GM11168 (cell line): Measurements from ENCODE around the gene ZNF287.

ENCODE experiments used
- in situ Hi-C: fragments of 300-500 bp; cut with MboI; formaldehyde crosslinking; loops from one replicate; pipeline ENCODE4 v1.12.0; 2022; ENCODE audit warnings: low sequenced_read_pairs; ENCODE audit not compliant: unreplicated experiment

ZNF287 gene

GRCh38 chr17:16568541-16569357 is at the start of gene ZNF287:
ZNF287 (minus strand) TSS chr17:16569204; CDS start chr17:16567731, 1,473 bp downstream.
- in situ Hi-C loops, result no loop called here

GRCh38 chr17:16617481-16618060 is 48.6 kb upstream of the ZNF287 start:
- in situ Hi-C loops, result no loop called here

- in situ Hi-C loops, result no loop called here
These were observed 30.5 kb upstream of the ZNF287 start for GRCh38 chr17:16599537-16599936.

GRCh38 chr17:16593356-16594102 is 24.5 kb upstream of the ZNF287 start:
- in situ Hi-C loops, result no loop called here

GRCh38 chr17:16589097-16589969 is 20.3 kb upstream of the ZNF287 start:
- in situ Hi-C loops, result no loop called here

GRCh38 chr17:16585796-16586195 is 16.8 kb upstream of the ZNF287 start:
- in situ Hi-C loops, result no loop called here

GRCh38 chr17:16584273-16584995 is 15.4 kb upstream of the ZNF287 start:
- in situ Hi-C loops, result no loop called here

GRCh38 chr17:16583781-16584180 is 14.8 kb upstream of the ZNF287 start:
- in situ Hi-C loops, result no loop called here

- in situ Hi-C loops, result no loop called here
These were observed 4.5 kb upstream of the ZNF287 start for GRCh38 chr17:16573466-16573865.

GRCh38 chr17:16569358-16569712 is 331 bp upstream of the ZNF287 start:
- in situ Hi-C loops, result no loop called here

- in situ Hi-C loops, result no loop called here
These were observed 16.4 kb downstream of the ZNF287 start for GRCh38 chr17:16552637-16553045.

GRCh38 chr17:16551878-16552636 is 16.9 kb downstream of the ZNF287 start:
- in situ Hi-C loops, result no loop called here

- in situ Hi-C loops, result no loop called here
These were observed 31.9 kb downstream of the ZNF287 start for GRCh38 chr17:16537130-16537458.

GRCh38 chr17:16534236-16534635 is 34.8 kb downstream of the ZNF287 start:
- in situ Hi-C loops, result no loop called here

- in situ Hi-C loops, result loop anchor here (10.0 kb wide), 1 partner anchor 165 kb away; no protein-coding TSS in a partner anchor
These were observed 39.1 kb downstream of the ZNF287 start for GRCh38 chr17:16529906-16530305.

- in situ Hi-C loops, result loop anchor here (10.0 kb wide), 1 partner anchor 162 kb away; no protein-coding TSS in a partner anchor
These were observed 41.7 kb downstream of the ZNF287 start for GRCh38 chr17:16527298-16527697.

GRCh38 chr17:16525556-16525955 is 43.4 kb downstream of the ZNF287 start:
- in situ Hi-C loops, result loop anchor here (10.0 kb wide), 1 partner anchor 161 kb away; no protein-coding TSS in a partner anchor

- in situ Hi-C loops, result loop anchor here (10.0 kb wide), 1 partner anchor 156 kb away; no protein-coding TSS in a partner anchor
These were observed 47.8 kb downstream of the ZNF287 start for GRCh38 chr17:16521070-16521727.
